Activated effector memory CD4-positive, alpha-beta T cell treated with anti-CD3 and anti-CD28 coated beads, Interleukin-2, amount 50 U/mL, for 16 hours (primary cell): ENCODE results near the gene SNED1.
"Not testable (repeated sequence)": the region's sequence is repeated elsewhere in the genome, so short reads cannot be mapped to it uniquely, and the experiment has no call there.

ENCODE experiments used
- DNase-seq: peaks from one replicate; pipeline ENCODE4 v3.0.0-alpha.2; 2020

The SNED1 gene

GRCh38 chr2:240972636-240973521 is 25.5 kb upstream of the SNED1 start:
- no peak for DNase-seq

GRCh38 chr2:240974771-240975572 is 23.4 kb upstream of the SNED1 start:
- no peak for DNase-seq

DNA sequence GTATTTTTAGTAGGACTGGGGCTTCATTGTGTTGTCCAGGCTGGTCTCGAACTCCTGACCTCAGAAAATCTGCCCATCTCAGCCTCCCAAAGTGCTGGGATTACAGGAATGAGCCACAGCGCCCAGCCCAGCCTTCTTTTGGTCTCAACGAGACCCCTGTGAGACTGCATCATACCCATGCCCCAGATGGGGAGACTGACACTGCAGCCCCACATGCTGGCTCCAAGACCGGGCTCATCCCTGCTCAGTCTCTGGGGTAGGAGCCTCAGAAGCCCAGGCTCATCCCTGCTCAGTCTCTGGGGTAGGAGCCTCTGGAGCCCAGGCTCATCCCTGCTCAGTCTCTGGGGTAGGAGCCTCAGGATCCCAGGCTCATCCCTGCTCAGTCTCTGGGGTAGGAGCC is 22.5 kb upstream of the SNED1 start:
- not testable (repeated sequence) for DNase-seq

GRCh38 chr2:240981280-240981679 is 17.1 kb upstream of the SNED1 start:
- no peak for DNase-seq

DNA sequence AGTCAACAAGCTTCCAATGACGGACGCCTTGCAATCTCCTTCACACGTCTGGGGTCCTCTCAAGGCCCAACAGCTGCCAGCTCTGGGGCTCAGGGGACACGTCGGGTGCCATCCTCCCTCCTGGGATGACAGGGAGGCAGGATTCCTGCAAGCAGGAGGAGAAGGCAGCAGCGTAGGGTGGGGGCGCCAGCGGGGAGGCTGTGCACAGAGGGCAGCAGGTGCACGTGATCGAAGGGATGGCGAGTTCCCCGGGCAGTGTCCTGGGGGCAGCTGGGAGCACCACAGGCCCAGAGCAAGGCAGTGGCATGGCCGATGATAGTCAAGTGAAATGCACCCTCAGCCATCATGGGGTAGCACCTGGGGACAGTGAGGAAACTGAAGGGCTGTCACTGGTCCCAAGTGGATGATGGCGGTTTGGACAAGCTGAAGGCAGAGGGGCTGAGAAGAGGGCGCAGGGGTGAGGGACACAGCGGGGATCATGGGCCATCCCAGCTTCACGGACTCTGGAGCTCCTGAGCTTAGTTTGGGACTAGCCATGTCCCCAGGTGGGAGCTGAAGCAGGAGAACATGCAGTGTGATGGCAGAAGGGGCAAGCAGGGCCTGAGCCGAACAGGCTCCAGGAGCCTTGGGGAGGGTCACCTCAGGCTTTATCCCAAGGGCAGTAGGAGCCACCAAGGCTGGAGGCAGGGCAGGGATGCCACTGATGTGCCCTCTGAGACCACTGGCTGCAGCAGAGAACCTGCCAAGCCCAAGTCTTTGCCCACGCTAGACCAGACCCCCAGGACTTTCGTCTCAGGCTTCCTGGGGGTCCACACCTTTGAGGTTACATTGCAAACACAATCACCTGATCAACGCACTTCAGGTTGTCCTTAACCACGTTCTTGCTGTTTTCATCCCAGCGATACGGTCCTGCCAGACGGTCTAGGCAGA is 16.3 kb upstream of the SNED1 start:
- DNase-seq: no peak

- no peak for DNase-seq
Measured at GRCh38 chr2:240982821-240983281, 15.6 kb upstream of the SNED1 start.

DNA sequence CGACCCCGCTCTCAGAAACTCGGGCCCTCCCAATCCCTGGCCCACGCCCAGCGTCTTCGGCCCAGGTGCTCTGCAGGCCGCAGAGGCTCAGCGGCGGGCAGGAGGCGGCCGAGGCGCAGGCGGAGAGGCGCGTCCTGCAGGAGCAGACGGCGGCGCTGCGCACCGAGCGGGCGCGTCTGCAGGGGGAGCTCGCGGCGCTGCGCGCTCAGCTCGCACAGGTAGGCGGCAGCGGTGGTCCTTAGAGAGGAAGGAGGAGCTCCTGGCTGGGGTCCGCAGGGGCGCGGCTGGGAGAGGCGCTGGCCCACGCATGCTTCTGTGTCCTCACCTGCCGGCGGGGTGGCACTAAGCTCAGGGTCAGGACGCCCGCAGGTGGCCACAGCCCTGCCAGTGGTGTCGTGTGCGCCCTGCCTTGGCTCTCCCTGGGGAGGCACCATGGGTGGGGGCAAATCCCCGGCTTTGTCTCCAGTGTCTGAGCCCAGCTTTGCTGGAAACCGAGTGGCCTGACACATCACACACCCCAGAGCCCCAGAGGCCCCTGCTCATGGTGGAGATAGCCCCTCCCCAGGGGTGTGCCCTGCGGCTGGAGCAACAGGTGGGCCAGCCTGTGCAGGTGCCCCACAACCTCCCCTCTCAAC is 14.9 kb upstream of the SNED1 start:
- DNase-seq: no peak

DNA sequence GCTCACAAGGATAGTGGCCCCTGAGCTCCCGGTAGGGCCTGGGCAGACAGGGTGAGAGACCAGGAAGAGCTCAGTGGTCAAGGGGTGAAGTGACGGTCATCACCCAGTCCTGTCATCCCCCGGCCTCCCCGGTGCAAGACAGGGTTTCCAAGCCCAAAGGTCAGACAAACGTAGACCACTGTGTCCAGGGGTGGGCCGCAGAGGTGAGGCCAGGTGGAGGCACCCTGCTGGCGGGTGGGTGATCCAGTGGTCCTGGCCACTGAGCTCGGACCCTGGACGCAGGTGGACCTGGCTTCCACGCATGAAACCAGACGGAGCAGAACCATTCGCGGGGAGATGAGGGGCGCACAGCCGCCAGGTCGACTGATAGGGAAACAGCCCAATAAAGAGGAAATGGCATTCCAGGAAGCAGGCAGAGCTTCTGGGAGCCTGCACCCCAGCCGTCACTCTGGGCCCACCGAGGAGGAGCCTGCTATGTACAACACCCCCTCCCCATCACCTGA is 14.4 kb upstream of the SNED1 start:
- DNase-seq: no peak

- no peak for DNase-seq
Measured at GRCh38 chr2:240985881-240986786, 12.3 kb upstream of the SNED1 start.

DNA sequence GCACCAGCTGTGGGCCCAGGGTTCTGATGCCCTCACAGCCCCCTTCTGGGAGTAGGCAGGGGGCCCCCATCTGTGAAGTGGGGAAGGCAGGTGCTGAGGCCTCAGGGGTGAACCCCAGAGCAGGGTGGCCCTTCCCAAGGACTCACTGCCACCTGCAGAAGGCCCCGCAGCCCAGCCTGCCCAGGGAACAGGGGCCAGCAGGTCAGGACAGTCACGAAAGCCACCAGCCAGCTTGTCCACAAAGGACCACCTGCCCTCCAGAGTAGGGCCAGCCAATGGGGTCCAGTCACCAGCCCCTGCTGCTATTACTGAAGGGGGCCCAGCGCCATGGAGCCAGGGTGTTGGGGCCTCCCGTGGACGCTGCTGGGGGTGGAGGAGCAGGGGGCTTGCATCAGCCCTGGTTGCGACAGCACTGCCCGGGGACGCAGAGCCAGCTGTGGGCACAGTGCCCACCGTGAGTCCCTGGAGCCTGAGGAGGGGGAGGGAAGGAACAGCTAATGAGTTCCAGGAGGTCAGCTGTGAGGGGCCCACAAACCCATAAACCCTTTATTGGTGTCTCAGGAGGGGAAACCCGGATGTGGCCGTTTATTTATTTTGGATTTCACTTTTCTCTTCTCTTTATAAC is 11.5 kb upstream of the SNED1 start:
- DNase-seq: no peak

DNA sequence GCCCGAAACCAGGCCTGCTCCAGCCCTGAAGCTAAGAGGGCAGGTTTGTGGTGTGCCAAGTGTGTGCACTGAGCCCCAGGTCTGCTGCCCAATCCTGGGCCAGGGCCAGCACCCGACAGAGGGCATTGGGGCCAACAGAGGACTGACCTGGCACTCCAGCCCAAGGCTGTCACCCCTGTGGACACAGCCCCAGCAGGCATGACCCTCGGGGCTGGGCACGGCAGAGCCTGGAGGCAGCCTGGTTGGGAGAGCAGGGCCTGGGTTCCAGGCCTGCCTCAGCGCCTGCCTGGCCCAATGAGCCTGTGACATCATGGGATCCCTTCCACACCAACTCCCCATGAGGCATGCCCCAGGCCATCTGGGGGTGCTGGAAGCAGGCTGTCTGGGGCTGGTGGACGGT is 10.8 kb upstream of the SNED1 start:
- no peak for DNase-seq

DNA sequence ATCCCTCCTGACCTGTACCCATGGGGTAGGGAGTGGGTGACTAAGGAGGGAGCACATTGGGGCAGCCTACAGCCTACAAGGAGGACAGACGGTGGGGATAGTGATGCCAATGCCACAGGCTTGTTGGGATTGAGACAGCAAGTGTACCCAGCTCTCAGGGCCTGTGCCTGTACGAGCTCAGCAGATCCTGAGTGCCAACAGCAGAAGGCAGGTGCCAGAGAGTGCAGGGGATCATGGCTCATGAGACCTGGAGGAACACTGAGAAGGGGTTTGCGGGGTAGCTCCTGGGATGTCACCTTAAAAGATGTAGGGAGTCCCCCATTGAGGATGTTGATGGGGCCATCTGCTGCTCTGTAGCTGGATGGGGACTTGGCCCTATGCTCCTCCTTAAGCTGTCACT is 10.3 kb upstream of the SNED1 start:
- DNase-seq: no peak

DNA sequence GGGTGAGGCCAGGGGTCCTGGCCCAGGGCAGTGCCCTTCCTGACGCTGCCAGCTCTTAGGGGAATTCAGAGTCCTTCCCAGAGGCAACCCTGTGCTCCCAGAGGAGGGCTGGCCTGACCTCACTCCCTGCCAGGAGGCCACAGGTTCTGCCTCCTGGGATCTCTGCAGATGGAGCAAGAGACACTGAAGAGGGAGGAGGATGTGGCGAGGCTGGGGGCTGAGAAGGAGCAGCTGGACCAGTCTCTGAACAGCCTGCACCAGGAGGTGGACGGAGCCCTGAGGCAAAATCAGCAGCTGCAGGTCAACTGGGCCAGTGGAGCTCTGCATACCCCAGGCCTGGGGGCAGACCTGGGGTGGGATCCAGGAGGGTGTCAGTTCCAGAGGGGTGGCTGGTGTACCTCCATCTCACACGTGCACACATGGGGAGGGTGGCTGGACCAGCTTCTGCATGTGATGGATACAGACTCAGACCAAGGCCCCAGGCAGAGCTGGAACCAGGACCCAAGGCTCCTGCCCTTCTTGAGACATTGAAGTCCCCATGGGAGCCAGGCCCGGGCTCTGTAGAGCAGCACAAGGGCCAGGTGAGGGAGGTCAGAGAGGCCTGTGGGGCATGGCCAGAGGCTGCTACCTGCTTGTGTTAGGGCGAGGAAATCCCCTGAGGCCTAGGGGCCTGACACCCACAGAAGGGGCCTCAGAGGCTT is 9.7 kb upstream of the SNED1 start:
- DNase-seq: no peak

DNA sequence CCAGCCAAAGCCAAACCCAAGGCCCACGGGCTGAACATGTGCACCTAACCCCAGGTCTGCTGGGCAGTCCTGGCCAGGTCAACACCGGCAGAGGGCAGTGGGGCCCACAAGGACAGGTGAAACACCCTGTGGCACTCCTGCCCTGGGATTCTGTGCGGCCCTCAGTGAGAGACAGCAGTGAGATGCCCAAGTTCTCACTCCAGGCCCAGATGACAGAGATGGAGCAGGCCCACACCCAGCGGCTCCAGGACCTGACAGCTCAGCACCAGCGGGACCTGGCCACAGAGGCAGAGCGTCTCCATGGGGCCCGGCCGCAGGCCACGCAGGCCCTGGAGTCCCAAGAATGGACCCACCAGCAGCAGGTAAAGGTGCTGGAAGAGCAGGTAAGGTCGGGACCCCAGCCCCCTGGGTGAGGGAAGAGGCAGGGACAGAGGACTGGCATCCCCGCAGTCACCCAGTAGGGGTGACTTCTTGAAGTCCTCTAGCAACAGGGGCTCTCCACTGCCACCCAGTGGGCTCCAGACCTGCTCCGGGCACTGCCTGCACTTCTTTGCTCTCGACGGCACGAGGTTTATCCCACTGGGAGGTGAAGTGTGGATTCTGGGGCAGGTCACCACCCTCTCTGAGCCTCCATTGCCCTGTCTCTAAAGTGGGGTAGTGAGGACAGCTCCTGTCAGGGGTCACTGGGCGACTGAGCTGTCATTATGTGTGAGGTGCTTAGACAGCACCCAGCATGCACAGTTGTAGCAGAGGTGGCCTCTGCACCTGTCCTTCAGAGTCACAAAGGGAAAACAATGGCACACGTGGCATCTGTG is 8.8 kb upstream of the SNED1 start:
- no peak for DNase-seq

GRCh38 chr2:240990266-240990529 is 8.2 kb upstream of the SNED1 start:
- DNase-seq: no peak

DNA sequence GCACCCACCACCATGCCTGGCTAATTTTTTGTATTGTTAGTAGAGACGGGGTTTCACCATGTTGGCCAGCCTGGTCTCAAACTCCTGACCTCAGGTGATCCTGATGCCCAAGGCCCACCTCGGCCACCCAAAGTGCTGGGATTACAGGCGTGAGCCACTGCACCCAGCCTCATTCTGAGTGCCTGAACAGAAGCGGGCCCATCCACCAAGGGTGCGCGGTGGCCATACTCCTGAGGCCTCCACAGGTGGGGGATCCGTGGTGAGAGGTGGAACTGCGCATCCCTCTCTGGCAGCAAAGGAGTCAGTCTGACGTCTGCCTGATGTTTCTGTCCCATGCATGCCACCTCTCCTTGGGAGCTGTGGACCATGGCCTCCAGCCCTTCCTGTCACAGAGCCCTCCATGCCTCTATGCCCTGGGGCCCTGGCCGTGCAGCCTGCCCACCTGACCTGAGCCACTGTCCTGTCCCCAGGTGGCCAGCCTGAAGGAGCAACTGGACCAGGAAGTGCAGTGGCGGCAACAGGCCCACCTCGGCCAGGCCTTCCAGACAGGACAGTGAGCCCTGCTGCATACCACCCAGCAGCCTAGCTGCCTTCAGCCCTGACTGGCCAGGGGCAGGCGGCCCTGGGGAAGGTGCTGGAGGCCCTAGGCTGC is 7.6 kb upstream of the SNED1 start:
- DNase-seq: no peak

DNA sequence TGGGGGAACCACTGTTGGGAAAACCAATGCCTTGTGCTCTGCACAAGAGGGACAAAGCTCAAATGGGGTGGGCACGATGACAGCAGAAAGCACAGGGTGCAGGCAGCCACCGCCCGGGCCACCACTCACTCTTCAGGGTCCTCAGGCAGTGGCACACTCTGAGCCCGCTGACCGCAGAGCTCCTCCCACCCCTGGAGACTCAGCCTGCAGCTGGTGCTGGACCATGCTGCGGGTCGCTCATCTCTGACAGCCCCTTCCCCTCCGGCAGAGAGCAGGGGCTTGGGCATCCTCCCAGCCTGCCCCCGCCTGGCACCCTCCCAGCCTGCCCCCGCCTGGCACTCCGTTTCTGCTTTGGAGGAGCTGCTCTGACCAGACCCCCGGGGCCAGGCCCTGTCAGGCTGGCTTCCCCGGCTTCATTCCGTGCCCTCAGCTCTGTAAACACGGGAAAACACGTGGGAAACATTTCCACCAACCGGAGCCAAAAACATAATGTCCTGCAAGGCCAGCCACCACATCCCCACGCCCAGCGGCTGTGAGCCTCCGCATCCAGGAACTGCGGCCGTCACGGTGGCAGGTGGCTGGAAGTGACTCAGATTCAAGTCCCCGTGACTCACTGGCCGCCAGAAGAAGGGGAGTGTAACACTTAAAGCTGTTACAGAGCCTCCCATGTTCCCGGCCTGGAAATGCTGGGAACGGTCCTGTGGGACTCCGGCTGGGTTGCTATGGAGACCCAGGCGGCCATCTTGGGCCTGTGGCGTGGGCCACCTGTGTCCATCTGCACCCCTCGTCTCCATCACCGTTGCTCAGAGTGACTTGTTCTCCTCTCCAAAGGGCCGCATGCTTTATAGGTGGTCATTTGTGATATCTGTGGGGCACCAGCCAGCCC is 6.8 kb upstream of the SNED1 start:
- DNase-seq: peak; percentile 60
